ENCODE results near the gene SRC. TPM values are rescaled to one million over a fixed set of nuclear protein-coding genes. Genes with fewer than 3 reads are reported as not detected.

SRC gene
- total and polyA plus RNA-seq, 2 of the 8 experiments (the other 6 are each of a cell fraction or from before 2014, with no cell fraction given) = 27.6 to 28.8 TPM

- TF ChIP-seq, protein P1, sequence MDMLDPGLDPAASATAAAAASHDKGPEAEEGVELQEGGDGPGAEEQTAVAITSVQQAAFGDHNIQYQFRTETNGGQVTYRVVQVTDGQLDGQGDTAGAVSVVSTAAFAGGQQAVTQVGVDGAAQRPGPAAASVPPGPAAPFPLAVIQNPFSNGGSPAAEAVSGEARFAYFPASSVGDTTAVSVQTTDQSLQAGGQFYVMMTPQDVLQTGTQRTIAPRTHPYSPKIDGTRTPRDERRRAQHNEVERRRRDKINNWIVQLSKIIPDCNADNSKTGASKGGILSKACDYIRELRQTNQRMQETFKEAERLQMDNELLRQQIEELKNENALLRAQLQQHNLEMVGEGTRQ (IDR thresholded peaks at IDR 0.05; ENCODE audit: low read length) = no peak
- TF ChIP-seq NANOG (IDR thresholded peaks at IDR 0.05; ENCODE audit: insufficient read depth, low read depth, low read length, poor library complexity, severe bottlenecking) (no peak), EP300 (IDR thresholded peaks at IDR 0.05; ENCODE audit: borderline replicate concordance in 1 of 2, low read depth in 2 of 2, low read length in 2 of 2) (no peak), RNF2 (IDR thresholded peaks at IDR 0.05; ENCODE audit: borderline replicate concordance, low read depth, low read length, missing control alignments, poor library complexity, severe bottlenecking) (no peak), HDAC2 (IDR thresholded peaks at IDR 0.05; ENCODE audit: borderline replicate concordance in 1 of 2, low read depth in 2 of 2, low read length in 2 of 2) (no peak), GABPA (IDR thresholded peaks at IDR 0.05; ENCODE audit: borderline replicate concordance, insufficient read depth, low read length) (no peak), POU5F1 (IDR thresholded peaks at IDR 0.05; ENCODE audit: low read depth, low read length) (no peak), GTF2F1 (IDR thresholded peaks at IDR 0.05; ENCODE audit: borderline replicate concordance, low read depth, low read length) (no peak), CHD2 (IDR thresholded peaks at IDR 0.05; ENCODE audit: low read length) (no peak), TBP (IDR thresholded peaks at IDR 0.05; ENCODE audit: low read depth, low read length) (no peak)
Measured at GRCh38 chr20:37340998-37341397, 4.9 kb upstream of the SRC start (continued).

All from H1 (cell line).